Spinal cord (tissue), 10 donors: ENCODE data around the gene LIPG. TPM values are rescaled to one million over a fixed set of nuclear protein-coding genes. Genes with fewer than 3 reads are reported as not detected.
A peak's percentile ranks its signal among the peaks of the same experiment; 100 is the strongest.

Experiments used
- DNase-seq, 6 donors: peaks; one replicate each; pipeline versions ENCODE4 v3.0.0 to v3.0.0-alpha.2; 2013 to 2015; ENCODE audit warnings: low spot score in 6 of 6, low read depth in 4 of 6
- H3K27ac ChIP-seq: one replicate; pipeline ENCODE4 v1.5.1; 2013; ENCODE audit warnings: low read depth, low read length, control low read depth
- H3K27me3 ChIP-seq: one replicate; pipeline ENCODE4 v1.6.1; 2013; ENCODE audit warnings: low read length; ENCODE audit not compliant: control insufficient read depth, insufficient read depth
- H3K36me3 ChIP-seq: one replicate; pipeline ENCODE4 v1.6.1; 2013; ENCODE audit warnings: low read length; ENCODE audit not compliant: control insufficient read depth, insufficient read depth
- H3K4me1 ChIP-seq: one replicate; pipeline ENCODE4 v1.6.1; 2013; ENCODE audit warnings: low read length; ENCODE audit not compliant: control insufficient read depth, insufficient read depth
- H3K4me3 ChIP-seq: one replicate; pipeline ENCODE4 v1.5.1; 2013; ENCODE audit warnings: low read depth, low read length, control low read depth
- H3K9me3 ChIP-seq: one replicate; pipeline ENCODE4 v1.6.1; 2013; ENCODE audit warnings: low read length; ENCODE audit not compliant: control insufficient read depth, insufficient read depth
- whole genome bisulfite sequencing: methylation state at CpG from one replicate; pipeline ENCODE4 v1.1.5; 2013; ENCODE audit warnings: missing lambda C conversion rate; ENCODE audit not compliant: insufficient coverage; 5-methylcytosine and 5-hydroxymethylcytosine counted together
- polyA plus RNA-seq, 2 donors: library from polyadenylated mRNA; unstranded; fragments of 120-200 nt; gene quantifications; one replicate each; pipeline ENCODE4 v1.2.1, GENCODE V29; 2013; ENCODE audit not compliant: insufficient read length in 2 of 2
- total RNA-seq, 2 donors: library from RNA; depleted of rRNA in 1 of 2; stranded (reverse); fragments of 120-200 nt in 1 of 2; fragments of >200 nt in 1 of 2; gene quantifications; one replicate each; pipeline versions ENCODE4 v1.2.3 to v1.2.4, GENCODE V29; 2013 to 2014
- donor health status: healthy.

Gene LIPG
- total and polyA plus RNA-seq, 4 donors = 3.6 to 11.4 (median 5.9) TPM

GRCh38 chr18:49616618-49617328 lies 54.9 kb downstream of the LIPG start:
- H3K9me3 ChIP-seq = no peaks in the 10 kb centered on the region
- H3K36me3 ChIP-seq = no peaks in the 10 kb centered on the region
- DNase-seq = no peak
- peaks cover 2% of the 10 kb centered on the region for H3K27me3 ChIP-seq
- H3K4me1 ChIP-seq = peaks cover 38% of the 10 kb centered on the region
- no peak overlapping the region for H3K4me3 ChIP-seq
- H3K27ac ChIP-seq = no peak overlapping the region
- no CpG with 5 or more reads among the region's 6 CpGs for WGBS

GRCh38 chr18:49617329-49617695 lies 55.5 kb downstream of the LIPG start:
- Histone ChIP-seq H3K9me3 (no peaks in the 10 kb centered on the region), H3K4me3 (no peak overlapping the region), H3K27ac (no peak overlapping the region), H3K4me1 (peaks cover 42% of the 10 kb centered on the region), H3K36me3 (no peaks in the 10 kb centered on the region), H3K27me3 (peaks cover 4% of the 10 kb centered on the region)
- DNase-seq = no peak
- 100% methylated on average over 1 of the region's 3 CpGs for WGBS

- no peak overlapping the region for H3K27ac ChIP-seq
Observed at GRCh38 chr18:49617865-49618264, 56.0 kb downstream of the LIPG start.

GRCh38 chr18:49618742-49619681 lies 57.2 kb downstream of the LIPG start:
- Histone ChIP-seq H3K27me3 (peaks cover 4% of the 10 kb centered on the region), H3K27ac (no peak overlapping the region), H3K4me3 (no peak overlapping the region), H3K4me1 (peaks cover 25% of the 10 kb centered on the region), H3K36me3 (no peaks in the 10 kb centered on the region), H3K9me3 (no peaks in the 10 kb centered on the region)
- DNase-seq = peak in 2 of 6 donors; percentile 51 to 75
- WGBS = 27% methylated on average over 8 of the region's 11 CpGs

More at GRCh38 chr18:49617865-49618264, 56.0 kb downstream of the LIPG start:
- no peak overlapping the region for H3K4me3 ChIP-seq
- peaks cover 37% of the 10 kb centered on the region for H3K4me1 ChIP-seq
- no peaks in the 10 kb centered on the region for H3K9me3 ChIP-seq
- no peaks in the 10 kb centered on the region for H3K36me3 ChIP-seq
- 75% methylated on average over 2 of the region's 2 CpGs for WGBS
- peaks cover 4% of the 10 kb centered on the region for H3K27me3 ChIP-seq
- DNase-seq = no peak

GRCh38 chr18:49619801-49620200 lies 57.9 kb downstream of the LIPG start:
- Histone ChIP-seq H3K9me3 (no peaks in the 10 kb centered on the region), H3K4me1 (peaks cover 22% of the 10 kb centered on the region), H3K27ac (no peak overlapping the region), H3K4me3 (no peak overlapping the region), H3K36me3 (no peaks in the 10 kb centered on the region), H3K27me3 (peaks cover 4% of the 10 kb centered on the region)
- DNase-seq = peak in 2 of 6 donors; percentile 24 to 37
- WGBS = 70% methylated on average over 7 of the region's 7 CpGs

GRCh38 chr18:49621301-49621700 lies 59.4 kb downstream of the LIPG start:
- H3K9me3 ChIP-seq = no peaks in the 10 kb centered on the region
- H3K4me1 ChIP-seq = peaks cover 22% of the 10 kb centered on the region
- no peak for DNase-seq
- H3K27me3 ChIP-seq = peaks cover 4% of the 10 kb centered on the region
- H3K27ac ChIP-seq = no peak overlapping the region
- WGBS = 89% methylated on average over 2 of the region's 3 CpGs
- H3K36me3 ChIP-seq = no peaks in the 10 kb centered on the region
- H3K4me3 ChIP-seq = no peak overlapping the region

GRCh38 chr18:49621717-49622351 lies 60.0 kb downstream of the LIPG start:
- Histone ChIP-seq H3K27ac (no peak overlapping the region), H3K4me1 (peaks cover 23% of the 10 kb centered on the region), H3K4me3 (no peak overlapping the region), H3K9me3 (no peaks in the 10 kb centered on the region), H3K27me3 (peaks cover 4% of the 10 kb centered on the region), H3K36me3 (no peaks in the 10 kb centered on the region)
- WGBS = 58% methylated on average over 8 of the region's 12 CpGs
- DNase-seq = peak in 1 of 6 donors; percentile 32

- Histone ChIP-seq H3K27me3 (peaks cover 4% of the 10 kb centered on the region), H3K27ac (no peak overlapping the region), H3K4me1 (peaks cover 34% of the 10 kb centered on the region), H3K4me3 (no peak overlapping the region), H3K9me3 (no peaks in the 10 kb centered on the region), H3K36me3 (no peaks in the 10 kb centered on the region)
- no CpG with 5 or more reads among the region's 6 CpGs for WGBS
- DNase-seq = no peak
Observed at GRCh38 chr18:49623571-49623970, 61.7 kb downstream of the LIPG start.

GRCh38 chr18:49625021-49625691 lies 63.3 kb downstream of the LIPG start:
- no peak overlapping the region for H3K4me3 ChIP-seq
- H3K36me3 ChIP-seq = no peaks in the 10 kb centered on the region
- peaks cover 4% of the 10 kb centered on the region for H3K27me3 ChIP-seq
- H3K27ac ChIP-seq = no peak overlapping the region
- 85% methylated on average over 8 of the region's 9 CpGs for WGBS
- no peaks in the 10 kb centered on the region for H3K9me3 ChIP-seq
- no peak for DNase-seq
- peaks cover 30% of the 10 kb centered on the region for H3K4me1 ChIP-seq
